CMK (cell line): ENCODE data around the gene NEU3.
"Not testable (repeated sequence)": the region's sequence is repeated elsewhere in the genome, so short reads cannot be mapped to it uniquely, and the experiment has no call there.

ENCODE experiments used
- DNase-seq: peaks from one replicate; pipeline ENCODE4 v3.0.0-alpha.2; 2010; ENCODE audit warnings: low read depth

Gene NEU3

GRCh38 chr11:74984730-74985129, 4.0 kb upstream of the NEU3 start:
- DNase-seq = no peak

DNA sequence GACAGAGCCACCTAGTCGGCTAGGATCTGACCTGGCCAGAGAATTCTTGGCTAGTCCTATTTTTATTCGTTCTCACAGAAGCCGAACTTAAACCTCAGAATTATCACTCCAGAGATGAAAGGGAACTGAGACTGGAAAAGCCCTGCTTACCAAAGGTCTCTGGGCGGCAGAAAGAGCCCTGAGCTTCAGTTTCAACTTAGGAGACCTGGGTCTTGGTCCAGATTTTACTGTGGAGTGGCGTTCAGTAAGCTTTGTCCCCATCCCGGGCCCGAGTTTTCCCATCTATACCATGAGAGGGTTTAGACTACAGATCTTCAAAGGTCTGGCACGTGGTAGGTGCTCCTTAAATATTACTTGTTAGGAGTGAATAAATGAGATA, 516 bp downstream of the NEU3 start:
- no peak for DNase-seq

DNA sequence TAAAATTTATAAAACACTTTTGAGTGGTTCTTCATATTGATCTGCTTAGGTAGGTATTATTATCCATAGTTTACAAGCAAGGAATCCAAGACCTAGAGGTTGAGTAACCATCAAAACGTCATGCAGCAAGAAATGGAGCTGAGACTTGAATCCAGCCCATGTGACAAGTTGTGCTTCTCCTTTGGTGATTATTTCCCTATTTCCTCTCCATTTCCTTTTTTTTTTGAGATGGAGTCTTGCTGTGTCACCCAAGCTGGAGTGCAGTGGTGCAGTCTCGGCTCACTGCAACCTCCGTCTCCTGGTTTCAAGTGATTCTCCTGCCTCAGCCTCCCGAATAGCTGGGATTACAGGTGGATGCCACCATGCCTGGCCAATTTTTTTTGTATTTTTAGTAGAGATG, 1.4 kb downstream of the NEU3 start:
- DNase-seq = not testable (repeated sequence)

DNA sequence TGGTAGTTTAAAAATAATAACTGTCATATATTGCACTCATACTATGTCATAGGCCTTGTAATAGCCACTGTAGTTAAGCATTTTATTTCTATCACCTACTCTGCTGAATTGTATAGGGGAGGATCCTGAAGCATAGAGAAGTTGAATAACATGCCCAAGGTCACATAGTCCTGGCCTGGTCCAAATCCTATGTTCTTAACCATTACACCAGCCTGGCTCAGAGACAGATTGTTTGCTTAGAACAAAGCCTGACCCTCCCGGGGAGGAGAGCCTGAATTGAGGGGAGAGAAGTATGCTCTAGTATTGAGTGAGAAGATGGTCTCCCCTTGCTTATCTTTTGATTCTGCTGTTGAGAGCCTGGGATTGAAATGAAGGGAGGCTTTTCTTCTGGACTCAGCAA, 2.2 kb downstream of the NEU3 start:
- DNase-seq = no peak

DNA sequence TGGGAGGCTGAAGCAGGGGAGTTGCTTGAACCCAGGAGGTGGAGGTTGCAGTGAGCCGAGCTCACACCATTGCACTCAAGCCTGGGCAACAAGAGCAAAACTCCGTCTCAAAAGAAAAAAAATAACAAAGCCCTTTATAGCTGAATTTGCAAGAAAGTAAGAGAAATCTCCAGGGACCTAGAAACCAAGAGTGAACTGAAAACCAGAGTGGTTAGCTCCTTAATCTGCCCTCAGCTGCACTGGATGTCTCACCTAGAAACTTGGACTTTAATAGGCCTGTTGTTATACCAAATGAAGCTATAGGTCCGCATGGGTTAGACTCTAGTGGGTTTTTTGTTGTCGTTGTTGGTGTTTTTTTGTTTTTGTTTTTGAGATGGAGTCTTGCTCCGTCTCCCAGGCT, 4.1 kb downstream of the NEU3 start:
- no peak for DNase-seq

DNA sequence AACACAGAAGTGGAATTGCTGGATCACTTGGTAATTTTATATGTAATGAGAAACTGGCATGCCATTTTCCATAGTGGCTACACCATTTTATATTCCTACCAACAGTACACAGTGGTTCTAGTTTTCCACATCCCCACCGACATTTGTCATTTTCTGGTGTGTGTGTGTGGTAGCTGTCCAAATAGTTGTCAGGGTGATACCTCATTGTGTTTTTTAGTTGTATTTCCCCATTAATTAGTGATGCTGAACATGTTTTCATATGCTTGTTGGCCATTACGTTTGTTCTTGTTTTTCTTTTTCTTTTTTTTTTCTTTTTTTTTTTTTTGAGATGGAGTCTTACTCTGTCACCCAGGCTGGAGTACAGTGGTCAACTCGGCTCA, 12.2 kb downstream of the NEU3 start:
- no peak for DNase-seq

DNA sequence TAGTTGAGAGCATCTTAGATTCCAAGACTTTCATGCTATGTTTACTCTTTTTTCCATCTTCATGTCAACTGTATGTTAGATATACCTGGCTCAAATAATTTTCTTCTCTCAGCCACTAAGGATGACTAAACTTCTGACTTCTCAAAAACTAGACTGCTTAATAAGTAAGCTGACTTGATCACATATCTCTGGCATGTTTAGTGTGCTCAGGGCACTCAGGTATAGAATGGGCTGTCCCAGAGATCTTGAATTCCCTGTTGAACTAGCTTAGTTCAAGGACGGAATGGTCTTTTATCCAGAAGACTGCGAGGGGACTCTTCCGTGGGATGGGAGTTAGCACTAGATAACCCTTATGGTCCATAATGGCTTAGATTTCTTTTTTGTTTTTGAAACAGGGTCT, 13.0 kb downstream of the NEU3 start:
- DNase-seq = no peak

- DNase-seq = no peak
These were observed 13.8 kb downstream of the NEU3 start for GRCh38 chr11:75002516-75002915.

DNA sequence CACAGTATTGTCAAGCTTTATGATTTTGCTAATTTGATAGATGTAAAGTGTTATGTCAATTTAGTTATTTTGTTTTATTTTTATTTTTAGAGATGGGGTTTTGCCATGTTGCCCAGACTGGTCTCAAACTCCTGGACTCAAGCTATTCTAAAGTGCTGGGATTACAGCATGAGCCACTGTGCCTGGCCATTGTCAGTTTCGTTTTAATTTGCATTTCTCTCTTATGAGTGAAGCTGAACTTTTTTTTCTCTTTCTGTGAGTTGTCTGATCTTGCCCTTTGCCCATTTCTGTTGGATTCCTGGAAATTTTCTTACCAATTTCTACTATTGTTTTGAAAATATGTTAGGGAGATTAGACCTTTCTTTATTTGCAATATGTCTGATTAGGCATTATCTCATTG, 15.5 kb downstream of the NEU3 start:
- DNase-seq = no peak

GRCh38 chr11:75011357-75011756, 22.6 kb downstream of the NEU3 start:
- no peak for DNase-seq

DNA sequence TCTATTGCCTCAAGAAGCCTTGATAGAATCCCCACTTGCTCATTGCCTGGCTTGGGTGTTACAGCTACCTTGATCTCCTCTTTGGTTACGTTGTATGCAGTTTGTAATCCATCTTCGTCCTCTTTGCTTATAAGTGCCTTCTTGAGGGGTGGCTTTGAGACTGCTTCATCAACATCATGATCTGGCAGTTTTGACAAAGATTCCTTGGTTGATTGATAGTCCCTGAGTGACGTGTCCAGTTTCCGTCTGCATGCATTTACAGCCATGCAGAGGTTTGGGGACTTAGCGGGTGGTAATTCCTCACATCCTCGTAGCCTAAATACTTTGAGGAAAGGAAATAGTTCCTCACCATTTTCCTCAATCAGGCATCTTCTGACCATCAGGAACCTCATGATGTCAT, 23.1 kb downstream of the NEU3 start:
- DNase-seq = no peak

DNA sequence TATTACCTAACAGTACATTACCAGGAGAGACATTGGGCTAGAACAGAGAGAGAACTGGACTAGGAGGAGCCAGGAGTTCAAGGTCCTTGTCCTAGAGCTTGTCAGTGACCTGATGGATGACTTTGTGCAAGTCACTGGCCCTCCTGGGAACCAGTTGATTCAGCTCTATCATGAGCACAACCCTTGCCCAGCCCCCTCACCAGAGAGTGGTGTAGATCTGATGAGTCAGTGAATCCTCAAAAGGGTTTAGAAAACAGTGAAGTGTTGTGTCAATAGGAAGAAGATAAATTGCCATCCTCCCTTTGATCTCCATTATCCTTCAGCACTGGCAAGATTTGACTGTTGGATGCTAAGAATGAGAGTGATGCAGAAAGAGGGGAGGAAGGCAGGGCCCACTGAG, 24.3 kb downstream of the NEU3 start:
- DNase-seq = no peak

GRCh38 chr11:75014129-75014528, 25.4 kb downstream of the NEU3 start:
- DNase-seq = no peak

- DNase-seq = not testable (repeated sequence)
These were observed 30.5 kb downstream of the NEU3 start for GRCh38 chr11:75019200-75019599.

DNA sequence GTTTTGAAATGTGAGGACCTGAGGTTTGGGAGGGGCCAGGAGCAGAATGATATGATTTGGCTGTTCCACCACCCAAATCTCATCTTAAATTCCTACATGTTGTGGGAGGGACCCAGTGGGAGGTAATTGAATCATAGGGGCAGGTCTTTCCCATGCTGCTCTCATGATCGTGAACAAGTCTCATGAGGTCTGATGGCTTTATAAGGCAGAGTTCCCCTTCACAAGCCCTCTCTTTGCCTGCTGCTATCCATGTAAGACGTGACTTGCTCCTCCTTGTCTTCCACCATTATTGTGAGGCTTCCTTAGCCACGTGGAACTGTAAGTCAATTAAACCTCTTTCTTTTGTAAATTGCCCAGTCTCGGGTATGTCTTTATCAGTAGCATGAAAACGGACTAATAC, 31.6 kb downstream of the NEU3 start:
- not testable (repeated sequence) for DNase-seq

GRCh38 chr11:75022296-75022695, 33.6 kb downstream of the NEU3 start:
- DNase-seq = no peak

- peak; percentile 83 for DNase-seq
These were observed 34.1 kb downstream of the NEU3 start for GRCh38 chr11:75022759-75023396.

GRCh38 chr11:75023446-75024067, 34.8 kb downstream of the NEU3 start:
- DNase-seq = no peak

GRCh38 chr11:75024068-75024449, 35.3 kb downstream of the NEU3 start:
- DNase-seq = no peak

DNA sequence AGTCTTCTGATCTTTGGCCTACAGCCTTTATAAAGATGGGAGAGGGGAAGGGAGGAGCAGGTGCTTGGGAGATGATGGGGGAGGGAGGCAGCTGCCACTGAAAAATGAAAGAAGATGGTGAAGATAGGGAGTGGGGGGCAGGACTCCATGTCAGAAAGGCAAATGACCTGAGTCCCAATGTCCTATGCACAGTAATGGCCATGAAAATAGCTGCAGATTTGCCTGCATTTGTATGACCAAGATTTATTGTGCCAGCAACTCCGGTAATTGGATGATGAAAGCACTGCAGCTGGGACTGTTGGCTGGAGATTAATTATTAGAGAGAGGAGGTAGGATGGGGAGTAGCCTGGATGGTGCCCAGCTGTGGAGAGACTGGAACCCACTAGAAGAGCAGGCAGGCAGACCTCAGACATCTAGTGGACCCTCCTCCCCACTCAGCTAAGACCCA, 36.1 kb downstream of the NEU3 start:
- DNase-seq = no peak

GRCh38 chr11:75025561-75025960, 36.8 kb downstream of the NEU3 start:
- no peak for DNase-seq

GRCh38 chr11:75028321-75028720, 39.6 kb downstream of the NEU3 start:
- no peak for DNase-seq

- DNase-seq = no peak
These were observed 40.0 kb downstream of the NEU3 start for GRCh38 chr11:75028724-75029123.
